ENCODE measurements around the gene SKOR2. TPM values are rescaled to one million over a fixed set of nuclear protein-coding genes. Genes with fewer than 3 reads are reported as not detected.

The SKOR2 gene
- total and polyA plus RNA-seq, 2 donors (not counting 1 experiment from before 2014, with no cell fraction given) = not detected

GRCh38 chr18:47283476-47283875 is 32.0 kb upstream of the SKOR2 start:
- intact Hi-C loops (cut with micrococcal nuclease) = no loop called here
- CTCF ChIA-PET = no interaction called here
- peaks cover 13% of the 10 kb centered on the region for H3K4me1 Mint-ChIP-seq
- POLR2A ChIA-PET = no interaction called here
- H3K9me3 ChIP-seq (ENCODE audit: control extremely low read depth in 1 of 3, control insufficient read depth in 2 of 3, insufficient read depth in 1 of 3, low read length in 2 of 3) = peaks cover 0 to 4% (median 2%) of the 10 kb centered on the region in 3 donors
- H3K27me3 ChIP-seq (replicated peaks in 1 of 4; ENCODE audit: control extremely low read depth in 1 of 4, control insufficient read depth in 3 of 4, insufficient read depth in 4 of 4, low read length in 3 of 4) = peaks cover 0 to 4% (median 0%) of the 10 kb centered on the region in 4 experiments
- H3K36me3 ChIP-seq (replicated peaks in 1 of 2; ENCODE audit: control extremely low read depth in 1 of 2, control insufficient read depth in 1 of 2, extremely low read depth in 1 of 2, insufficient read depth in 2 of 2, low read length in 1 of 2) = no peaks in the 10 kb centered on the region
- no peak overlapping the region for H3K4me2 ChIP-seq (replicated peaks; ENCODE audit: low read depth, low read length, poor library complexity, severe bottlenecking)
- peaks cover 16% of the 10 kb centered on the region for H3K27me3 Mint-ChIP-seq
- TF ChIP-seq CTCF (IDR thresholded peaks at IDR 0.05) = no peak
- TF ChIP-seq EZH2 (IDR thresholded peaks at IDR 0.05; ENCODE audit: borderline replicate concordance, insufficient read depth, low read depth, low read length, poor library complexity, severe bottlenecking) = no peak
- H4K20me1 ChIP-seq (ENCODE audit: control insufficient read depth, insufficient read depth, low read length, poor library complexity, severe bottlenecking) = no peaks in the 10 kb centered on the region
- no peak overlapping the region for H2AFZ ChIP-seq (ENCODE audit: insufficient read depth, low read depth, low read length, poor library complexity, severe bottlenecking)
- H3K27ac ChIP-seq (ENCODE audit: low read length in 2 of 2) = no peak overlapping the region
- H3K4me1 ChIP-seq (ENCODE audit: control insufficient read depth in 2 of 2, insufficient read depth in 2 of 2, low read length in 2 of 2) = no peaks in the 10 kb centered on the region
- H3K27ac Mint-ChIP-seq = no peak overlapping the region
- no peak overlapping the region for H3K9ac ChIP-seq (ENCODE audit: low read length)
- no peak overlapping the region for H3K4me3 ChIP-seq (ENCODE audit: control extremely low read depth in 1 of 5, extremely low read depth in 1 of 5, insufficient read depth in 1 of 5, low read depth in 2 of 5, low read length in 4 of 5)
- DNase-seq (no peak), ATAC-seq (ENCODE audit: low read depth) (no peak)
- peaks cover 4% of the 10 kb centered on the region for H3K9me3 Mint-ChIP-seq (ENCODE audit: insufficient read depth)
- no peak overlapping the region for H3K4me3 Mint-ChIP-seq
- no peaks in the 10 kb centered on the region for H3K79me2 ChIP-seq (ENCODE audit: control insufficient read depth, insufficient read depth, low read length)
- WGBS (ENCODE audit: insufficient coverage) = no CpG with 5 or more reads among the region's 5 CpGs

- Histone ChIP-seq H3K4me1 (ENCODE audit: control insufficient read depth in 2 of 2, insufficient read depth in 2 of 2, low read length in 2 of 2) (no peaks in the 10 kb centered on the region), H3K4me2 (replicated peaks; ENCODE audit: low read depth, low read length, poor library complexity, severe bottlenecking) (no peak overlapping the region), H3K4me3 (ENCODE audit: control extremely low read depth in 1 of 5, extremely low read depth in 1 of 5, insufficient read depth in 1 of 5, low read depth in 2 of 5, low read length in 4 of 5) (no peak overlapping the region), H3K9ac (ENCODE audit: low read length) (no peak overlapping the region), H3K79me2 (ENCODE audit: control insufficient read depth, insufficient read depth, low read length) (no peaks in the 10 kb centered on the region), H2AFZ (ENCODE audit: insufficient read depth, low read depth, low read length, poor library complexity, severe bottlenecking) (no peak overlapping the region), H3K27ac (ENCODE audit: low read length in 2 of 2) (no peak overlapping the region), H3K36me3 (replicated peaks in 1 of 2; ENCODE audit: control extremely low read depth in 1 of 2, control insufficient read depth in 1 of 2, extremely low read depth in 1 of 2, insufficient read depth in 2 of 2, low read length in 1 of 2) (no peaks in the 10 kb centered on the region), H3K9me3 (ENCODE audit: control extremely low read depth in 1 of 3, control insufficient read depth in 2 of 3, insufficient read depth in 1 of 3, low read length in 2 of 3) (peaks cover 0 to 4% (median 2%) of the 10 kb centered on the region in 3 donors), H3K27me3 (replicated peaks in 1 of 4; ENCODE audit: control extremely low read depth in 1 of 4, control insufficient read depth in 3 of 4, insufficient read depth in 4 of 4, low read length in 3 of 4) (peaks cover 0 to 4% (median 1%) of the 10 kb centered on the region in 4 experiments), H4K20me1 (ENCODE audit: control insufficient read depth, insufficient read depth, low read length, poor library complexity, severe bottlenecking) (no peaks in the 10 kb centered on the region)
- intact Hi-C loops (cut with micrococcal nuclease) = no loop called here
- 100% methylated on average over 1 of the region's 3 CpGs for WGBS (ENCODE audit: insufficient coverage)
- Mint-ChIP-seq H3K4me1 (peaks cover 10% of the 10 kb centered on the region), H3K4me3 (no peak overlapping the region), H3K27me3 (peaks cover 30% of the 10 kb centered on the region), H3K9me3 (ENCODE audit: insufficient read depth) (no peaks in the 10 kb centered on the region), H3K27ac (no peak overlapping the region)
- ChIA-PET CTCF (no interaction called here), POLR2A (no interaction called here)
- no peak for TF ChIP-seq CTCF (IDR thresholded peaks at IDR 0.05)
- TF ChIP-seq EZH2 (IDR thresholded peaks at IDR 0.05; ENCODE audit: borderline replicate concordance, insufficient read depth, low read depth, low read length, poor library complexity, severe bottlenecking) = no peak
- no peak for DNase-seq
- ATAC-seq (ENCODE audit: low read depth) = no peak
Measured at GRCh38 chr18:47280121-47280520, 28.7 kb upstream of the SKOR2 start.
